Measurements from ENCODE around the gene TIPRL. TPM values are rescaled to one million over a fixed set of nuclear protein-coding genes. Genes with fewer than 3 reads are reported as not detected.
A peak's percentile ranks its signal among the peaks of the same experiment; 100 is the strongest.
"Not testable (repeated sequence)": the region's sequence is repeated elsewhere in the genome, so short reads cannot be mapped to it uniquely, and the experiment has no call there.

TIPRL gene
- total RNA-seq, 1 donor from 2014 or later, result 30.0 TPM

DNA sequence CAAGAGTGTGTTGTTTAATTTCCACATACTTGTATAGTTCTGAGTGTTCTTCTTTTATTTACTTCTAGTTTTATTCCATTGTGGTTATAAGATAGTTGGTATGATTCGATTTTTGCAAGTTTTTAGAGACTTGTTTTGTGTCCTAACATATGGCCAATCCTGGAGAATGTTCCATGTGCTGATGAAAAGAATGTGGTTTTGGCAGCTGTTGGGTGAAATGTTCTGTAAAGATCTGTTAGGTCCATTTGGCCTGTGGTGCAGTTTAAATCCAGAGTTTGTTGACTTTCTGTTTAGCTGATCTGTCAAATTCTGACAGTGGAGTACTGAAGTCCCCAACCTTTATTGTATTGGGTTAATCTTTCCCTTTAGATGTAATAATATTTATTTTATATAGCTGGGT is 19.5 kb upstream of the TIPRL start:
- DNase-seq (ENCODE audit: low read depth in 2 of 2), result no peak

DNA sequence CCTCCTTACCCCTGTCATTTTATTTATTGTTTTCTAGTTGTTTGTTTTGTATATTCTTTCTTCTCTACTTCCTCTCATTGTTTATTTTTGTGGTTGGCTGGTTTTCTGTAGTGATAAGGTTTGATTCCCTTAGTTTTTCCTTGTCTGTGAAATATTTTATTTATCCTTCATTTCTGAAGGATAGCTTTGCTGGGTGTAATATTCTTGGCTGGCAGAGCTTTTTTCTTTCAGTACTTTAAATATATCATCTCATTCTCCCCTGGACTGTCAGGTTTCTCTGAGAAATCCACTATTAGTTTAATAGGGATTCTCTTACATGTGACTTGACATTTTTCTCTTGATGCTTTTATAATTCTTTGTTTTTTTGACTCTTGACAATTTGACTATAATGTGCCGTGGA is 18.8 kb upstream of the TIPRL start:
- DNase-seq (ENCODE audit: low read depth in 2 of 2), result no peak

DNA sequence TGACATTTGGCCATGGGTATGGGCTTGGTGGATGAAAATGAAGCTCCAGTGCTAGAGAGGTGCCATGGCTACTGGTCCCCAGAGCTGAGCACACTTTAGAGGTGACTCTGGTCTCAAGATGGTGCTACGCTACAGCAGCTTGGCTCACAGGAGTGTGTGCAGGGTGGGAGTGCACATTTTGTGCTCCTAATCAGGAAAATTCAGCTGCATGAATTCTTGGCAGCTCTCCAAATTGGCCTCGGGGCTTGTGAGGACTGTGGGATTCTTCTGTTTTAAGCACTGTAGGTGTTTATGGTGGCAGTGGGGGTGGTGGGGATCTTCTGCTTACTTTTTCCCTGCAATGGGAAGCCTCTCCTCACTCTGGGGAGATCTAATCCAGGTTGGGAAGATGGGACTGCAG is 17.3 kb upstream of the TIPRL start:
- peak in 1 of 2 donors; percentile 21 for DNase-seq (ENCODE audit: low read depth in 2 of 2)

DNA sequence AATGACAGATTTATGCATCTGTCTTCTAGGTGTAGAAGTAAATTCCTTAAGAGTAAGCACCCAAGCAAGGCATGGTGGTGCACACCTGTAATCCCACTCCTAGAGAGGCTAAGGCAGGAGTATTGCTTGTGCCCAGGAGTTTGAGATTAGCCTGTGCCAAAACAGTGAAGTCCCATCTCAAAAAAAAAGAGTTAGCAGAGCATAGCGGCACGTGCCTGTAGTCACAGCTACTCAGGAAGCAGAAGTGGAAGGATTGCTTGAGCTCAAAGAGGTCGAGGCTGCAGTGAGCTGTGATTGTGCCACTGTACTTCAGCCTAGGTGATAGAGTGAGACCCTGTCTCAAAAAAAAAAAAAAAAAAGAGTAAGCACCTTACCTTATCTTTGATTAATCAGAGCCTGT is 15.1 kb upstream of the TIPRL start:
- no peak for DNase-seq (ENCODE audit: low read depth in 2 of 2)

DNA sequence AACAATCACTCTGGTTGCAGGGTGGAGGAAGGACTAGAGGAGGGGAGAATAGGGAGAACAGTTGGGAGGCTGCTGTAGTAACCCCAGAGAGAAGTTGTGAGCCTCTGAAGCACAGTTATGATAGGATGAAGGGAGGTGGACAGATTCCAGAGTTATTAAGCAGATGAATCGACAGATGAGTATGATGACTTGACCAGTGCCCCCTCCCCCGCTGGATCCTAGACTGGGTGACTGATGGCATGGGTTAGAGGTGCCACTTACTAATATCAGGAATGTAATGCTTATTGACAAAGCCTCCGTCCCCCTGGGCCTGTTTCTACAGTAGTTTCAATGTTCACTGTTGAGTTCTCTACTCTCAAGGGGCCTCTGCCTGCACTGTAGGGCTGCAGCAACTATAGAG is 14.0 kb upstream of the TIPRL start:
- DNase-seq (ENCODE audit: low read depth in 2 of 2), result no peak

DNA sequence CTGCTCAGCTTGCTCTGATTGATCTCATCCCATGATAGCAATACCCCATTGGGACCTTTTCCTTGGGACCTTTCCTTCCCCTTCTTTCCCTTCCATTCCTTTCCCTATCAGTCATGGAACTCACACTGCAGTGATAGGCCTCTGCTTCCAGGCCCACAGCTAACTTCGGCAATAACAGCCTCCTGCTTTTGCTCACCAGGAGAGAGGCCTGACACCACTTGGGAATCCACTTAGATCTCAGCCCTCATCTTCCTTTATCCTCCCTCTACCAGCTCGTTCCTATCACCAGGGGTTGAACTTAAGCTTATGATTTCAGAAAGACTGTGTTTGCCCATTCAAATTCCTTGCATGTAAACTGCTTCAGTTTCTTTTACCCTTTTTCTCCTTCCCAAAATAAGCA is 11.0 kb upstream of the TIPRL start:
- DNase-seq (ENCODE audit: low read depth in 2 of 2), result no peak

DNA sequence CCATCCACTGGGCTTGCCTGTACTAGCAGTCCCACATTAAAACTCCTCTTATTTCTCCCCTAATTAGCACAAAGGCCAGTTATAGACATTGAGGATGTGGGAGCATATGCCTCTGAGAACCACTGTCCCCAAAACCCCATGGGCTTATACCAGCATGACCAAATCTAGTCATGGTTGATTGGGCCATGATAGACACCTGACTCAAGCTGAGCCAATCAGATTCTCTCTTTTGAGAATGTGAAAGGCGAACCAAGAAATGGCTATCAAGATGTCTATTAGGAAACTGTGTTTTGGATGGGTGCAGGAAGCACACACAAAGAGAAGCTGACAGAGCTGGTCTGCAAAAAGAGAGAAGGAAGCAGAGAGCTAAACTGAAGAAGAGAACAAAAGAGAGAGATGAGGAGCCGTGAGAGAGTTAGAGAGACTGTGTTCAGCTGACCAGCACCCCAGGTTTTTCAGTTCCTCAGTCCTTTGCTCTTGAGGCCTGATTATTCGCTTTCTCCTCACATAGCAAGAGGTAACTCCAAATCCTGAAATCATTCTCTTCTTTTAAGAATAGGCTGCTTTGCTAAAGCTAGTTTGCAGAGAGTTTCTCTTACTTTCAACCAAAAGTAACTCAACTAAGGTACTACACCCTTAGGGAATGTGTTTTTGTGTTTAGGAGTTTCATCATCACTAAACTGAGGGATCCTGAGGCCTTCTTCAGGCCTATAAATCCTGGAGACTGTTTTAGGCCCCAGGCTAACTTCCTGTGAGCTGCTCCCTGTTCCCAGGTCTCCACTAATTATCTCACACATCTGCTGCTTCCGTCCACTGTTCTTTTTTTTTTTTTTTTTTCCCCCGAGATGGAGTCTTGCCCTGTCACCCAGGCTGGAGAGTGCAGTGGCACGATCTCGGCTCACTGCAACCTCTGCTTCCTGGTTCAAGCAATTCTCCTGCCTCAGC is 7.9 kb upstream of the TIPRL start:
- no peak for DNase-seq (ENCODE audit: low read depth in 2 of 2)

DNA sequence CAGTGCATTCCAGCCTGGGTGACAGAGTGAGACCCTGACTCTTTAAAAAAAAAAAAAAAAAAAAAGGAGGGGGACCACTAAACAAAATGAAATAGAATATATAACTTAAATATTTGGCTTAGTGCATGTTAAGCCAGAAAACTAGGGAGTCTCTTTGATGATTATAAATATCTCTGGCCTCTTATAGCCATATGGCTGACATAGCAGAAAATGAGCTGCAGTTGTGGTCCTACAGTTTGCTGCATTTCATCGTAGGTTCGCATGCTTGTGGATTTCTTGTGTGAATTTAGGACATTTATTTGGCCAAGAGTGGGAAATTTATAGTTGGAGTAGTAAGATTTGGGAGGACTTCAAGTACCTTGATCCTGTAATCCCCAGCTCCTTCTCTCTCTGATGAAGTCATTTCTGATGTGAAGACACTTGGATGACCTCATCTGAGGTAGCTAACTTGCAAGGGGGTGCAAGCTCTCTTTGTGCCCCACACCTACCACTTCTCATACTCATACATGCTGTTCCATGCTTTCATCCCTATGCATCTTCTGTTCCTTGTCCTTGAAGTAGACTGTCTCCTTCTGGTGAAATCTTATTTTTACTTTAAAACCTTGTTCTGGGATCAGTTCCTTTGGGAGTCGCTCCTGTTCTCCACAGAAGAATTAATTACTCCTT is 6.4 kb upstream of the TIPRL start:
- no peak for DNase-seq (ENCODE audit: low read depth in 2 of 2)

DNA sequence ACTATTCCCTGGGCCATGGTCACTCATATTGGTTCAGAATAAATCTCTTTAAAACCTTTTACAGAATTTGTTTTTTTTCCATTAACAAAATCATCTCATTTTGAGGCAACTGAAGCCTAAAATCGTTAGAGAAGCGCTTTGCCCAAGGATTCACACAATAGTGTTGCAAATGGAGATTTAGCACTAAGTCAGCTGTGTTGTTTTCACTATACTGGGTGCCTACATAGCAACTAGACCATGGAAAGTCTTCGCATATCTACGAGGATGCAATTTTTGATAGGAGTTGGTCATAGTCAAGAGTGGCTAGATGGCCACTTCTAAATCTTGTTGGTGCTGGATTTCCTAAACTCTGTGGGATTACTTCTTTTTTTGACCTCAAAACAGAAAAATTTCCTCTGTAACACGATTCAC is 530 bp upstream of the TIPRL start:
- no peak for DNase-seq (ENCODE audit: low read depth in 2 of 2)

DNA sequence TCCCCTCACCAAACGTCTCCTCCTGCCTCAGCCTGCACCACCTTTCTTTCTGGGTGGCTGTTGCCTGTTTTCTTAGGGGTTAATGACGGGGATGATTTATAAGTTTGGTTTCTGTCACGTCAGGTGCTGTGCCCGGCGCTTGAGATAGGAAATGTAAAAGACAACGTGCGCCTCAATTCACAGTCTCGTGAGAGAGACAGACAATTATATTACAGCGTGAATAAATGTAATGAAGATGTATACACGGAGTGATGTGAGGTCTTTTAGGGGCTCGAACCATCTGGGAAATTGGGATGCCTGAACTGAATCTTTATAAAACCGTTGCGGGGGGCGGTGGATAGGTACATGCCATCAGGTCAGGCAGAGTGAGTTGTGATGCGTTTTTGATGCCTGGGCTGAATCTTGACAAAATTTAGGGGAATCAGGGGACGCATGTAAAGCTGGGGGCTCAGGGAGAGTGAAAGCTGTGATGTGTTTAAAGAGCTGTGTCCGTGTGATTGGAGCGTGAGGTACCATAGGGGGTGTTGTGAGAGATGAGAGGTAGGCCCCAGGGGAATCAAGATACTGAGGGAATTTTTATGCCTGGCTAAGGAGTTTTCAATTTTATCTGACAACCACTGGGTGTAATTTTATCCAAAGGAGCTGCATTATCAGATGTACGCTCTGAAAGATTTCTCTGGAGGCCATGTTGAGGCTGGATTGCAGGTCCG is 831 bp downstream of the TIPRL start:
- peak; percentile 5 to 18 for DNase-seq (ENCODE audit: low read depth in 2 of 2)

DNA sequence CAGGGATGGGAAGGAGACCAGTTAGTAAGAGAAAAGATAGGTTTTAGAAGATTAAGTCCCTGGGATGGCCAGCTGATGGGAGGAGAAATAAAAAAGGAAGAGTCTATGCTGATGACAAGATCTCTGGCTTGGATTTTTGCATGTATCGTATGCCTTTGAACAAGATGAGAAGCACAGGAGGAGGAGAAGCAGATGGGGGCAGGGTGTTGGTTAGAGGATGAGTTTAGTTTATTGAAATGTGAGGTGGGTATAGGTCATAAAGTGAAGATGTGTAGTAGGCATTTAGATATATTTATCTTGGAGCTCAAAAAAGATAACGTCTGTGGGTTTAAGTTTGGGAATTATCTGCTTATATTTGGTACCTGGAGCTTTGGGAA is 1.4 kb downstream of the TIPRL start:
- no peak for DNase-seq (ENCODE audit: low read depth in 2 of 2)

DNA sequence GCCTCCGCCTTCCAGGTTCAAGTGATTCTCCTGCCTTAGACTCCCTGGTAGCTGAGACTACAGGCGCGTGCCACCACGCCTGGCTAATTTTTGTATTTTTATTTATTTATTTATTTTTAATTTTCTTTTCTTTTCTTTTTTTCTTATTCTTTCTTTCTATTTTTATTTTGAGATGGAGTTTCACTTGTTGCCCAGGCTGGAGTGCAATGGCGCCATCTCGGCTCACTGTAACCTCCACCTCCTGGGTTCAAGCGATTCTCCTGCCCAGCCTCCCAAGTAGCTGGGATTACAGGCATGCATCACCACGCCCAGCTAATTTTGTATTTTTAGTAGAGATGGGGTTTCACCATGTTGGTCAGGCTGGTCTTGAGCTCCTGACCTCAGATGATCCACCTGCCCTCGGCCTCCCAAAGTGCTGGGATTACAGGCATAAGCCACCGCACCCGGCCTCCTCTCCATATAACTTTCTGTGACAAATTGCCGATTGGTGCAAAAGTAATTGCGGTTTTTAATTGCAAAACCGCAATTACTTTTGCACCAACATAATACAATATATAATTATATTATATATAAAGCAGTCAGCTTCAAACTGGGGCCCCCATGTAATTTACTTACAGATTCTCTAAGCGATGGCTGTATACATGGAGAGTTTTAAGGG is 2.4 kb downstream of the TIPRL start:
- not testable (repeated sequence) for DNase-seq (ENCODE audit: low read depth in 2 of 2)

DNA sequence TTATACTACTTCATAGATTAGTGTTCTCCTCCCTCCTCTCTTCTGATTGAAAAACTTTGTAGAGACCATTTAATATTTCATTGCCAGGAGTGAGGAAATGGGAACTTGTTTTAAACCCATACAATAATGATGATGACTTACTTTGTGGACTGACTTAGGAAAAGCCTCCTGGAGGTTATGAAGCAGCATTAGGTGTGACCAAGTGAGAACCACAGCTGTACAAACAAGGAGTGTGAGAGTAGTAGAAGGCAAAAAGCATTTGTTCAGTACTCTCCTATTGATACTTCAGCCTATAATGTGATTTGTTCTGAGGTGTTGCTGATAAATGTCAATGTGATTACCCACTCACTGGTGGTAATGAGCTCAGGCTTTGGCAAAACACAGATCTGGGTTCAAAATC is 8.4 kb downstream of the TIPRL start:
- DNase-seq (ENCODE audit: low read depth in 2 of 2), result no peak

DNA sequence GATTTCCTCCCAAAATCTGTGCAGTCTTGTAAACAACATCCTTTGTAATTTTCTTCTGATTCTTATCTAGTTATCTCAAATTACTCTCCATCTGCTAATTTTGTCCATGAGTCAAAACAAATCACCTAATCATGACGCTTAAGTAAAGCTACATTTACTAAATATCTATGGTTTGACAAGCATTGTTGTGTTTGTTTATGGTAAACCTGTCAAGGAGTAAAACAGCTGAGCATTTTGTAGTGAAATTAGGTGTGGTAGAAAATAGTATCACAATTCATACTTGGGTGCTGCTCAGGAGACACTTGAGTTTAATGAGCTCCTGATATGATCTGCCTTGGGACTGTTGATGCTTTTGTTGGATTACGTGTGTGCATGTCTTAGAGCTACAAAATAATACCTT is 11.6 kb downstream of the TIPRL start:
- DNase-seq (ENCODE audit: low read depth in 2 of 2), result no peak

DNA sequence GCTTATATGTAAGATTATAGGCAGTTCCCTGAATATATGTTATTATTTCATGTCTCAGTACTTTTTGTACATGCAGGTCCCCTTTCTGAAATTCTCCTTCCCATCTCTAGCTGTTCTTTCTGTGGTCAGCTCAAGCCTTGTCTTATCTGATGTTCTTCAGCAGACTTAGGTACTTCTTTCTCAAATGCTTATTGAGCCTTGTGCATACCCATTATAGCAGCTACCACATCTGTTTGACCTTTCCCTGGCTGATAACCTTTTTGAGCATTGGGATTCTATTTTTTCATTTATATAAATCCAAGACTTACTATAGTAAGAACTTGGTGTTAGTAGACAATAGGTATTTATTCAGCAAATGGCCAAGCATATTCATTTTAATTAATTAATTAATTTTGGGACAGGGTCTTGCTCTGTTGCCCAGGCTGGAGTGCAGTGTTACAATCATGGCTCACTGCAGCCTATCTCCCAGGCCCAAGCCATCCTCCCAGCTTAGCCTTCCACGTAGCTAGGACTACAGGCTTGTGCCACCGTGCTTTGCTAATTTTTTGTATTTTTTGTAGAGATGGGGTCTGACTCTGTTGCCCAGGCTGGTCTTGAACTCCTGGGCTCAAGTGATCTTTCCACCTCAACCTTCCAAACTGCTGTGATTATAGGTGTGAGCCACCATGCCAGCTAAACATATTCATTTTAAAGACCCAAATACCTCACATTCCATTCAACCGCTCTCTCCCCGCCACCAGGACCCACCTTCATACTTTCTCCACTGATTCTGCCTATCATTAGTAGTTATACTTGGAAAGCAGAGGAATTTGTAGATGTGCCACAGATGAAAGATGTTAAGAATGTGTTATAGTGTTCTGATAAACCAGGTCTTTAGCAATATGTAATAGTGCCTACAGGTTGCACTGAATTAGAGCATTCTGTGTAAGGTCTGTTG is 16.7 kb downstream of the TIPRL start:
- DNase-seq (ENCODE audit: low read depth in 2 of 2), result no peak

DNA sequence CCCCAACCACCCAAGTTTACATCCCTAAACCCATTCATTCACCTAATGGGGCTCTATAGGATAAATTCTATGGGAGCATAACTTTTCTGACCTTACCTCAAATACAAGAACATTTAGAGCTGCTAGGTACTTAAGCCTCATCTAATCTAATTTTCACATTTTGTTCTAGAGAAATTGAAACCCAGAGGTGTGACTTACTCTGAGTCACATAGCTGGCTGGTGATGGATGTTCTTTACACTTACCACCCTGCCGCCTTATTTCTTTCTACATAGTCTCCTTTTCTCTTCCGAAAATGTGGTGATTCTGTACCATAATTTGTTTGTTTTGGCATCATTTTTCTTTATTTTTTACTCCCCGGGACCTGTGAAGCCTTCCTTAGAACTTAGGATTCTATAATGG is 20.3 kb downstream of the TIPRL start:
- no peak for DNase-seq (ENCODE audit: low read depth in 2 of 2)

DNA sequence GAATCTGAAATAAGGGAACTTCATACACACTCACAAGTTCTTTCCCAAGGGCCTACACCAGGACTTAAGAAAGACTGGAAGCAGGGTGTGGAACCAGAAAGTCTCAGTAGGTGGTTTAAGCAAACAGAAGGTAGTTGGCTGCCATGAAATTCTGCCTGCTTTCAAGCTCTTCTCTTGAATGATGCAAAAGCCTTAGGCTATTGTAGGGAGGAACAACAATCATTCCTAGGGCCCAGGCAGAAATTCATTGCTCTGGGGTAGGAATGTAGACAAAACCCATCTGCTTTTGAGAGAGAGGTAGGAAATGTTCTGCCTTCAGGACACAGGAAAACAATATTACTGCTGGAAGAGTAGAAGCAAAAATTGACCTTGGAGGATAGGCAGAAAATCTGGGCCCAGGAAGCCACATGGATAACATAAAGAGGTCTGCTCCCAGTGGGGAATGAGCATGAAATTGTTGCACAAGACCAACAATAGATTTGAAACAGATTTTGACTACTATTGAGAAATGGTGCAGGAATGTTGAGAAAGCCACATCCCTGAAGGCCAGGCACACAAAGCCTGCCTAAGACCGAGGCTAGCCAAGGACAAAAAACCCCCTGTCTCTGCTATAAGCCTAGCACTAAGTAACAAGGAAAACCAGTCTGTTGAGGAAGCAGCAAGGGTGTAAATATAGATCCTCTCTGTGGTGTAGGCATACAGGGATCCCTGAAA is 24.3 kb downstream of the TIPRL start:
- DNase-seq (ENCODE audit: low read depth in 2 of 2), result no peak

DNA sequence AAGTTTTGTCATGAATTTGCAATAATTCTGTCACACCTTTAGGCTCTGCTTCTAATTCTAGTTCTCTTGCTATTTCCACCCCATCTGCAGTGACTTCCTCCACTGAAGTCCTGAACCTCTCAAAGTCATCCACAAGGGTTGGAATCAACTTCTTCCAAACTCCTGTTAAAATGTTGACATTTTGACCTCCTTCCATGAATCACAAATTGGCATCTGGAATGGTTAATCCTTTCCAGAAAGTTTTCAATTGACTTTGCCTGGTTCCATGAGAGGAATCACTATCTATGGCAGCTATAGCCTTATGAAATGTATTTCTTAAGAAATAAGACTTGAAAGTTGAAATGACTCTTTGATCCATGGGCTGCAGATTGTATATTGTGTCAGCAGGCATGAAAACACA is 27.3 kb downstream of the TIPRL start:
- DNase-seq (ENCODE audit: low read depth in 2 of 2), result no peak

DNA sequence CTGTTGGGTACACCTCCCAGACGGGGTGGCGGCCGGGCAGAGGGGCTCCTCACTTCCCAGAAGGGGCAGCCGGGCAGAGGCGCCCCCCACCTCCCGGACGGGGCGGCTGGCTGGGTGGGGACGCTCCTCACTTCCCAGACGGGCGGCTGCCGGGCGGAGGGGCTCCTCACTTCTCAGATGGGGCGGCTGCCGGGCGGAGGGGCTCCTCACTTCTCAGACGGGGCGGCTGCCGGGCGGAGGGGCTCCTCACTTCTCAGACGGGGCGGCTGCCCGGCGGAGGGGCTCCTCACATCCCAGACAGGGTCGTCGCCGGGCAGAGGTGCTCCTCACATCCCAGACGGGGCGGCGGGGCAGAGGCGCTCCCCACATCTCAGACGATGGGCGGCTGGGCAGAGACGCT is 28.9 kb downstream of the TIPRL start:
- not testable (repeated sequence) for DNase-seq (ENCODE audit: low read depth in 2 of 2)

DNA sequence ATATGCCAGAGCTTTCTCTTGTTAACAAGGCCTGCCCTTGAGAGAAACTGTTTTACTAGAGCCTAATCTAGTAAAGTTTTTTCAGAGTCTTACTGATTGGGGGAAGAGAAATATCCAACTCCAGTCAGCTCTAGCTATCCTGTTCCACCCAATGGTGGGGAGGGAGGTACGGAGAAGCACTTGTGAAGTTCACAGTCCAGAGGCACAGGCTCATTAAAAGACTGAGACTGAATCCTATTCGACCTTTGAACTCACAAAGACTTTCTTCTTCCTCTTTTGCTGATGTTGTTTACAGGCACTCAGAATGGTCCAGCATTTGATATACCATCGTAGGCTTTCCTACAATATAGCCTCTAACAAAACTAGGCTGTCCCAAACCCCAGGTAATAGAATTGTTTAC is 31.6 kb downstream of the TIPRL start:
- no peak for DNase-seq (ENCODE audit: low read depth in 2 of 2)

Data from lung microvascular endothelial cell (primary cell).